Measurements from ENCODE around the gene FBXO21. TPM values are rescaled to one million over a fixed set of nuclear protein-coding genes. Genes with fewer than 3 reads are reported as not detected.
"Not testable (repeated sequence)": the region's sequence is repeated elsewhere in the genome, so short reads cannot be mapped to it uniquely, and the experiment has no call there.

The FBXO21 gene
- total and polyA plus RNA-seq, 2 donors from 2014 or later: 28.9 to 45.0 TPM

- DNase-seq (no peak), FAIRE-seq (no peak)
- no peaks in the 10 kb centered on the region for H3K4me1 ChIP-seq (ENCODE audit: control insufficient read depth in 2 of 3, insufficient read depth in 2 of 3, low read depth in 1 of 3, low read length in 3 of 3)
- TF ChIP-seq CTCF (IDR thresholded peaks at IDR 0.05; ENCODE audit: borderline replicate concordance, extremely low read depth, insufficient read depth): no peak
- H3K36me3 ChIP-seq (ENCODE audit: control insufficient read depth in 2 of 3, insufficient read depth in 3 of 3, low read length in 3 of 3): no peaks in the 10 kb centered on the region
- intact Hi-C loops (cut with DNase I): no loop called here
- H3K27ac ChIP-seq (ENCODE audit: low read depth in 2 of 2, low read length in 2 of 2): no peak overlapping the region
- H3K9me3 ChIP-seq (ENCODE audit: control insufficient read depth in 2 of 3, insufficient read depth in 1 of 3, low read length in 3 of 3): no peaks in the 10 kb centered on the region
- no peak overlapping the region for H3K4me3 ChIP-seq (ENCODE audit: low read length in 3 of 3)
- H3K9ac ChIP-seq (ENCODE audit: low read length in 3 of 3): no peak overlapping the region
- H3K27me3 ChIP-seq (ENCODE audit: control insufficient read depth, insufficient read depth, low read length): no peaks in the 10 kb centered on the region
Measured at GRCh38 chr12:117202033-117202432, 11.8 kb upstream of the FBXO21 start.

- FAIRE-seq; DNase-seq; intact Hi-C loops (cut with DNase I); H3K4me3 ChIP-seq (ENCODE audit: low read length in 3 of 3); H3K9me3 ChIP-seq (ENCODE audit: control insufficient read depth in 2 of 3, insufficient read depth in 1 of 3, low read length in 3 of 3); H3K36me3 ChIP-seq (ENCODE audit: control insufficient read depth in 2 of 3, insufficient read depth in 3 of 3, low read length in 3 of 3); H3K9ac ChIP-seq (ENCODE audit: low read length in 3 of 3); H3K27me3 ChIP-seq (ENCODE audit: control insufficient read depth, insufficient read depth, low read length); H3K4me1 ChIP-seq (ENCODE audit: control insufficient read depth in 2 of 3, insufficient read depth in 2 of 3, low read depth in 1 of 3, low read length in 3 of 3); H3K27ac ChIP-seq (ENCODE audit: low read depth in 2 of 2, low read length in 2 of 2): not testable (repeated sequence)
Measured at GRCh38 chr12:117199956-117200744, 9.9 kb upstream of the FBXO21 start.

- not testable (repeated sequence) for FAIRE-seq
Measured at GRCh38 chr12:117196334-117196733, 6.1 kb upstream of the FBXO21 start.

GRCh38 chr12:117195027-117195426 is 4.8 kb upstream of the FBXO21 start:
- H3K4me3 ChIP-seq (ENCODE audit: low read length in 3 of 3); H3K4me1 ChIP-seq (ENCODE audit: control insufficient read depth in 2 of 3, insufficient read depth in 2 of 3, low read depth in 1 of 3, low read length in 3 of 3); H3K9me3 ChIP-seq (ENCODE audit: control insufficient read depth in 2 of 3, insufficient read depth in 1 of 3, low read length in 3 of 3); FAIRE-seq; H3K27me3 ChIP-seq (ENCODE audit: control insufficient read depth, insufficient read depth, low read length); H3K9ac ChIP-seq (ENCODE audit: low read length in 3 of 3); H3K27ac ChIP-seq (ENCODE audit: low read depth in 2 of 2, low read length in 2 of 2); H3K36me3 ChIP-seq (ENCODE audit: control insufficient read depth in 2 of 3, insufficient read depth in 3 of 3, low read length in 3 of 3); intact Hi-C loops (cut with DNase I): not testable (repeated sequence)
- DNase-seq: peak in 1 of 5 donors; percentile 21

More at GRCh38 chr12:117196334-117196733, 6.1 kb upstream of the FBXO21 start:
- intact Hi-C loops (cut with DNase I); H3K4me1 ChIP-seq (ENCODE audit: control insufficient read depth in 2 of 3, insufficient read depth in 2 of 3, low read depth in 1 of 3, low read length in 3 of 3); H3K9me3 ChIP-seq (ENCODE audit: control insufficient read depth in 2 of 3, insufficient read depth in 1 of 3, low read length in 3 of 3); H3K9ac ChIP-seq (ENCODE audit: low read length in 3 of 3); H3K27me3 ChIP-seq (ENCODE audit: control insufficient read depth, insufficient read depth, low read length); H3K27ac ChIP-seq (ENCODE audit: low read depth in 2 of 2, low read length in 2 of 2); H3K4me3 ChIP-seq (ENCODE audit: low read length in 3 of 3); H3K36me3 ChIP-seq (ENCODE audit: control insufficient read depth in 2 of 3, insufficient read depth in 3 of 3, low read length in 3 of 3); DNase-seq: not testable (repeated sequence)

GRCh38 chr12:117193903-117194302 is 3.6 kb upstream of the FBXO21 start:
- DNase-seq (no peak), FAIRE-seq (no peak)
- H3K9me3 ChIP-seq (ENCODE audit: control insufficient read depth in 2 of 3, insufficient read depth in 1 of 3, low read length in 3 of 3): no peaks in the 10 kb centered on the region
- peaks cover 0 to 5% (median 0%) of the 10 kb centered on the region in 3 donors for H3K4me1 ChIP-seq (ENCODE audit: control insufficient read depth in 2 of 3, insufficient read depth in 2 of 3, low read depth in 1 of 3, low read length in 3 of 3)
- no peak overlapping the region for H3K27ac ChIP-seq (ENCODE audit: low read depth in 2 of 2, low read length in 2 of 2)
- no peaks in the 10 kb centered on the region for H3K27me3 ChIP-seq (ENCODE audit: control insufficient read depth, insufficient read depth, low read length)
- no peak overlapping the region for H3K9ac ChIP-seq (ENCODE audit: low read length in 3 of 3)
- no peaks in the 10 kb centered on the region for H3K36me3 ChIP-seq (ENCODE audit: control insufficient read depth in 2 of 3, insufficient read depth in 3 of 3, low read length in 3 of 3)
- intact Hi-C loops (cut with DNase I): no loop called here
- TF ChIP-seq CTCF (IDR thresholded peaks at IDR 0.05; ENCODE audit: borderline replicate concordance, extremely low read depth, insufficient read depth): no peak
- H3K4me3 ChIP-seq (ENCODE audit: low read length in 3 of 3): no peak overlapping the region

GRCh38 chr12:117192581-117192980 is 2.3 kb upstream of the FBXO21 start:
- H3K4me3 ChIP-seq (ENCODE audit: low read length in 3 of 3); H3K9me3 ChIP-seq (ENCODE audit: control insufficient read depth in 2 of 3, insufficient read depth in 1 of 3, low read length in 3 of 3); H3K36me3 ChIP-seq (ENCODE audit: control insufficient read depth in 2 of 3, insufficient read depth in 3 of 3, low read length in 3 of 3); intact Hi-C loops (cut with DNase I); DNase-seq; H3K9ac ChIP-seq (ENCODE audit: low read length in 3 of 3); FAIRE-seq; H3K4me1 ChIP-seq (ENCODE audit: control insufficient read depth in 2 of 3, insufficient read depth in 2 of 3, low read depth in 1 of 3, low read length in 3 of 3); H3K27ac ChIP-seq (ENCODE audit: low read depth in 2 of 2, low read length in 2 of 2); H3K27me3 ChIP-seq (ENCODE audit: control insufficient read depth, insufficient read depth, low read length): not testable (repeated sequence)
